Stimulated activated naive CD8-positive, alpha-beta T cell treated with anti-CD3 and anti-CD28 coated beads, Interleukin-15, amount 100 ng/mL, for 72 hours (primary cell): Measurements from ENCODE around the gene KCNH1.
A peak's percentile ranks its signal among the peaks of the same experiment; 100 is the strongest.

Source experiments
- ATAC-seq: fragments of 150-1000 bp; cut with Tn5 transposase; 2 replicates; pipeline ENCODE4 v1.10.0; 2021; ENCODE audit warnings: mild to moderate bottlenecking, moderate library complexity
- DNase-seq, 2 donors: peaks; one replicate each; pipeline ENCODE4 v3.0.0; 2021 to 2022
- H3K27ac Mint-ChIP-seq, 2 donors: one replicate each; pipeline ENCODE4 v1.8.0; 2022; ENCODE audit warnings: mild to moderate bottlenecking in 2 of 2, mixed read lengths in 2 of 2, moderate library complexity in 2 of 2
- H3K27me3 Mint-ChIP-seq: one replicate; pipeline ENCODE4 v1.8.0; 2022; ENCODE audit warnings: mixed read lengths
- H3K4me1 Mint-ChIP-seq: one replicate; pipeline ENCODE4 v1.8.0; 2022; ENCODE audit warnings: mild to moderate bottlenecking, mixed read lengths
- H3K4me3 Mint-ChIP-seq, 2 donors: one replicate each; pipeline ENCODE4 v1.8.0; 2022; ENCODE audit warnings: mild to moderate bottlenecking in 2 of 2, mixed read lengths in 2 of 2, moderate library complexity in 1 of 2
- H3K9me3 Mint-ChIP-seq, 2 donors: one replicate each; pipeline ENCODE4 v1.8.0; 2022; ENCODE audit warnings: mixed read lengths in 2 of 2

The KCNH1 gene

DNA sequence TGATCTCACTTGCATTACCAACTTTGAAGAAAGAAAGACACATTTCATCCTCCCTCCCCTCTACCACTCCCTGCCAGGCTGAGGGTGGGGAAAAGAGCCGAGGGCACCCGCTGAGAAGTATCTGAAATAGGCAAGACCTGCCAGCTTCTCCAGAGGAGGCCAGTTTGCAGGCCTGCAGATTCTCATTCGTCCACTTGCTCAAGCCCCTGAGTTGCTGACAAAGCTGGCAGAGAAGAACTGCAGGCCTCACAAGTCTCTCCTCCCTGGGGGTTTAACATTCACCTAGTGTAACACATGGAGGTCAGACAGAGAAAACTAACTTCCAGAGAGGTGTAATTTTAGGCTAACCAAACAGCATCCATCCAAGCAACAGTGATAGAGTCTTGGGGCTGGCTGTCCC lies 428.9 kb downstream of the KCNH1 start:
- no peak for DNase-seq
- Mint-ChIP-seq H3K27ac (peak overlapping the region in 1 of 2 donors; percentile 27), H3K4me3 (no peak overlapping the region), H3K9me3 (no peaks in the 10 kb centered on the region), H3K4me1 (no peaks in the 10 kb centered on the region), H3K27me3 (no peaks in the 10 kb centered on the region)
- ATAC-seq: no peak

DNA sequence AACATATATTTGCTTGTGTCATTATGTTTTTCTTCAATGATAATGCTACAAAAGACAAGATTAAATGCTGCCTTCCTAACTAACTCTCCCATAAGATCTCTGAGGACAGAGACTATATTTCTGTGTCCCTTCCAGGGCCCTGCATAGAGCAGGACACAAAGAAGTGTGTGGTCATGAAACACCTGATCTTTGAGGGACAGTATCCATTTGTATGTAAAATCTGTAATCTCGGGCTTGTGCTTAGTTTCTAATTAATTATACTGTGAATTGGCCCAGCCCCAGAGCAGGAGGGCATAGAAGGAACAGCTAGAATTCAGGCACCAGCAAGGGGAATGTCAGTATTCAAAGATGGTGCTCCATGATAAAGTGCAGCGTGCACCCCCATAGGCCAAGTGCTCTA lies 430.4 kb downstream of the KCNH1 start:
- DNase-seq (no peak), ATAC-seq (no peak)
- H3K27ac Mint-ChIP-seq: no peak overlapping the region
- no peaks in the 10 kb centered on the region for H3K9me3 Mint-ChIP-seq
- no peaks in the 10 kb centered on the region for H3K4me1 Mint-ChIP-seq
- H3K4me3 Mint-ChIP-seq: no peak overlapping the region
- no peaks in the 10 kb centered on the region for H3K27me3 Mint-ChIP-seq

DNA sequence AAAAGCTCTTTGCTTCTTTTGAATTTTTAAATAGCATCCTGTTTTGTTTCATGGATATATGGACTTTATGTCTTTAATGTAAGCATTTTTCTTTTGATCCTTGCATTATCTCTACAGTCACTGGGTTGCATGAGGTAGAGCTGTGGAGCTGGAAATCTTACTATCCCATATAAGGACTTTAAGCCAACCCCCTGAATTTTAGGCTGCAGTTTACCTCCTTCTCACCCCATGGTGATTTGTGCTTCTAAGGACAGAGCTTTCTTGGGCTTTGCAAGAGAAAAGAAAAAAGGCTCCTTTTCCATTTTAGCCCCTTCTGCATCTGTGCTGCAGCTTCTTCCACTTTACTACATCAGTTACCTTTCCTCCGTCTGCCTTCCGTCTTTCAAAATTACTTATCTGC lies 431.4 kb downstream of the KCNH1 start:
- Mint-ChIP-seq H3K9me3 (no peaks in the 10 kb centered on the region), H3K4me3 (no peak overlapping the region), H3K4me1 (peaks cover under 1% of the 10 kb centered on the region), H3K27ac (no peak overlapping the region), H3K27me3 (no peaks in the 10 kb centered on the region)
- ATAC-seq (no peak), DNase-seq (no peak)

DNA sequence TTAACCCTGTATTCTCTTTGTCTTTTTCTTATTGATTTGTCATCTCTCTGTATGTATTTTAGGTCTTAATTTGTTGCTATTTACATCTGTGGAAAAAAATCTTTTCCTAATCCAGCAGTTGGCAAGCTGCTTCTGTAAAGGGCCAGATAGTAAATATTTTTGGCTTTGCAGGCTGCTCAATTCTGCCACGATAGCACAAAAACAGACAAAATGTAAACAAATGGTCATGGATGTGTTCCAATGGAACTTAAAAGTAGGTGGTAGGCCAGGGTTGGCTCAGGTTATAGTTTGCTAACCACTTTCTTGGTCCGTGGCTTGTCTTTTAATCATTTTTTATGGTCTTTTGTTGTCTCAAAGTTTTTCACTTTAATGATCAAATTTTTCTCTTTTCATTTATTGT lies 433.4 kb downstream of the KCNH1 start:
- no peaks in the 10 kb centered on the region for H3K27me3 Mint-ChIP-seq
- no peak overlapping the region for H3K27ac Mint-ChIP-seq
- peaks cover 17% of the 10 kb centered on the region for H3K4me1 Mint-ChIP-seq
- ATAC-seq (no peak), DNase-seq (no peak)
- H3K9me3 Mint-ChIP-seq: no peaks in the 10 kb centered on the region
- no peak overlapping the region for H3K4me3 Mint-ChIP-seq

DNA sequence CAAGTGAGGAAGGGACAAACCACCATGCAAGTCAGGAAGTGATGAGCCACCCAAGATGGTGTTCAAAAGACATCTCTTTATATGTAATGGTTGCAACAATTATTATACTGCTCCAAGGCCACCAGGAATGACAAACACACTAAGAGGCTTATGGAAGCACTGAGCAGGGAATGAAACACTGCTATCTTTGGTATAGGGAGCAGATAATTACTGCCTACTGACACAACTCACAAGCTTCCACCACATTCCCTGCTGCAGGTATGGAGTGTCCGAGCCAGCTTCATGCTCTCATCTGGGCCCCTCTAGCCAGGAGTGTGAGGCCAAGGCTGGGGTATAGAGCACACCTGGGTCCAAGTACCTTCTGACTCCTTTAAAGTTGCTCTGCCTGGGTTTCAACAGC lies 433.9 kb downstream of the KCNH1 start:
- Mint-ChIP-seq H3K27ac (no peak overlapping the region), H3K4me1 (peaks cover 17% of the 10 kb centered on the region), H3K9me3 (no peaks in the 10 kb centered on the region), H3K4me3 (no peak overlapping the region), H3K27me3 (no peaks in the 10 kb centered on the region)
- no peak for ATAC-seq
- no peak for DNase-seq

DNA sequence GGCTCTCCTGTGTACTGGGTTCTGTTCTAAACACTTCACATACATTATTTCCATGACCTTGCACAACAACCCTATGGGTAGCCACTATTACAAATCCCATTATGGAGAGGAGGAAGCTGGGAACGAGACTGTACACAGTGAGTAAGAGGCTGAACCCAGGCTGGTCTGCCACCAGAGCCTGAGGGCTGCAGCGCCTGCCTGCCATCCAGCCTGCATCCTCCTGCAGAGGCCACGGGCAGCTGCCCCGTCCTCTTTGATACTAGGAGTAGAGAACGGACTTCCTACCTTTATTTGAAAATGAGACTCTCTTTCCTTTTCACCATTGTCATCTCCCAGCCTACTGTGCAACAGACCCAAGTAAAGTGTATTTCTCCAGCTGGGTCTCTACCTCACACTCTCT lies 435.3 kb downstream of the KCNH1 start:
- DNase-seq (no peak), ATAC-seq (no peak)
- H3K4me3 Mint-ChIP-seq: no peak overlapping the region
- no peaks in the 10 kb centered on the region for H3K9me3 Mint-ChIP-seq
- H3K4me1 Mint-ChIP-seq: peaks cover 17% of the 10 kb centered on the region
- H3K27ac Mint-ChIP-seq: no peak overlapping the region
- H3K27me3 Mint-ChIP-seq: no peaks in the 10 kb centered on the region

DNA sequence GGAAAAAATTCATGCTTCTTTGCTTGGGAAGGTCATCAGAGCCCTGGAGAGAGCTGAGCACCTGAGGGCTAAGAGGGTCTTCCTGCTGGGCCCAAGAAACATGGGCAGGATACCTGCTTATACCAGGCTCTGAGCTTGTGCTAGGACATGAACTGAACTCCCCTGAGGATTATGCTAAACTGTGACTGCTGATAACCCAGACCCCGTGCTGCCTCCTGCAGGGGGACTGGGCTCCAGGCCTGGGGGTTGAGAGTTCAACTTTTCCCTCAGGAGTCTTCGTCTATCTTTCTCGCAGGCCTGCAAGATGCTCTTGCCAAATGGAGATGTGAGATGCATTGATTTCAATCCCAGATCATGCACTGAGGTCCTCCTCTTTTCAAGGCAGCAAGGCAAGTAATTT lies 436.8 kb downstream of the KCNH1 start:
- DNase-seq (no peak), ATAC-seq (peak; percentile 3)
- H3K27ac Mint-ChIP-seq: no peak overlapping the region
- no peaks in the 10 kb centered on the region for H3K27me3 Mint-ChIP-seq
- H3K4me3 Mint-ChIP-seq: no peak overlapping the region
- H3K9me3 Mint-ChIP-seq: no peaks in the 10 kb centered on the region
- peaks cover 31% of the 10 kb centered on the region for H3K4me1 Mint-ChIP-seq

DNA sequence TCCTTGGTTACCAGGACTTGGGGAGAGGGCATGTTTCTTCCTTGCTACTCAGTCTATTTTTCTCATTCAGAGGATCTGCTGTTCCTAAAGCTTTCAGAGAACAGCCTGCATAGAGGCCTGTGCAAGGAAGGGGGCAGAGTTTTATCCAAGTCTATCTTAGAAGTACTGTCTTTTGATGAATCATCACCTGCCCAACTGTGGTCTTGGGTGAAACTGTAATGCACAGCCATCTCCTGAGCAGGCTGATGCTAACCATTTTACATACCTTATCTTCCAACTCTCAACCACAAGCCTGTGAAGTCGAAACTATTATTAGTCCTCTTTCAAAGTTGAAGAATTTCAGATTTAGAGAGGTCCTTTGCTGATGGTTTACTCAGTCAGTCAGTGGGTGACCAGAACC lies 437.2 kb downstream of the KCNH1 start:
- Mint-ChIP-seq H3K4me1 (peaks cover 33% of the 10 kb centered on the region), H3K4me3 (no peak overlapping the region)
- ATAC-seq: peak; percentile 94

DNA sequence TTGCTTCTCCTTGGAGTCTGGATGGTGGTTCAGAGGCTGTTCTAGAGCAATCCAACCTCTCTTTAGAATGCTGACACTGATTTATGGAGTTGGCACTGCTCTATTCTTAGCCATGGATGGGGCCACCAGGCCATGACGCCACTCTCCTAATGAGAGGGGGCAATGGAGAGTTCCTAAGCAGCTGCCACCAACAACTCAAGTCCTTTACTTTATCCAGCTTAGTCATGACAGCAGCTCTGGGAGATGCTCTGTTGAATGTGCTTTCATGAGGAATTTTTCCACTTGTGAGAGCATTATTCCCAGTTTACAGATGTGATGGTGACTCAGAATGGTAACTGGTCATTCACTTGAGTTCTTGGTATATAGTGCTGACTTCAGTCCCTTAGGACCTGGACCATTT lies 438.9 kb downstream of the KCNH1 start:
- no peak overlapping the region for H3K4me3 Mint-ChIP-seq
- H3K27me3 Mint-ChIP-seq: no peaks in the 10 kb centered on the region
- ATAC-seq (no peak), DNase-seq (no peak)
- no peak overlapping the region for H3K27ac Mint-ChIP-seq
- no peaks in the 10 kb centered on the region for H3K9me3 Mint-ChIP-seq
- H3K4me1 Mint-ChIP-seq: peaks cover 33% of the 10 kb centered on the region

More for the DNA sequence above, 437.2 kb downstream of the KCNH1 start:
- Mint-ChIP-seq H3K27me3 (no peaks in the 10 kb centered on the region), H3K9me3 (no peaks in the 10 kb centered on the region), H3K27ac (no peak overlapping the region)
- peak; percentile 35 to 58 for DNase-seq

DNA sequence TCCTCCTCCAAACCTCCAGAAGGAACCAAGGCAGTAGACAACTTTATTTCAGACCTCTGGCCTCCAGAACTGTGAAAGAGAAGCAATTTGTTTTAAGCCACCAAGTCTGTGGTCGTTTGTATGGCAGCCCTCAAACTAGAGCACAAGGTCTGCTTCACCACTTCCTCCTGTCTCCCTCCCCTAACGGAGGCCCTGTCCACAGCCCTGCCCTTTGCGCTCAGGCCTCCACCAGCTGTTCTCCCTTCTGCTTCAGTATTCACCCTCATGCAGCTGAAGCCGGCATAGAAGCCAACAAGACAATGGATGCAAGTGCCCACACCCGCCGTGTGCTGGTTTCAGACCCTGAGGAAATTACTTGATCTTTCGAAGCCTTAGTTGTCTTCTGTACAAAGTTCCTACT lies 441.2 kb downstream of the KCNH1 start:
- peaks cover 46% of the 10 kb centered on the region for H3K4me1 Mint-ChIP-seq
- H3K27ac Mint-ChIP-seq: peak overlapping the region in 1 of 2 donors; percentile 30
- DNase-seq (no peak), ATAC-seq (no peak)
- H3K4me3 Mint-ChIP-seq: no peak overlapping the region
- H3K9me3 Mint-ChIP-seq: no peaks in the 10 kb centered on the region
- no peaks in the 10 kb centered on the region for H3K27me3 Mint-ChIP-seq

DNA sequence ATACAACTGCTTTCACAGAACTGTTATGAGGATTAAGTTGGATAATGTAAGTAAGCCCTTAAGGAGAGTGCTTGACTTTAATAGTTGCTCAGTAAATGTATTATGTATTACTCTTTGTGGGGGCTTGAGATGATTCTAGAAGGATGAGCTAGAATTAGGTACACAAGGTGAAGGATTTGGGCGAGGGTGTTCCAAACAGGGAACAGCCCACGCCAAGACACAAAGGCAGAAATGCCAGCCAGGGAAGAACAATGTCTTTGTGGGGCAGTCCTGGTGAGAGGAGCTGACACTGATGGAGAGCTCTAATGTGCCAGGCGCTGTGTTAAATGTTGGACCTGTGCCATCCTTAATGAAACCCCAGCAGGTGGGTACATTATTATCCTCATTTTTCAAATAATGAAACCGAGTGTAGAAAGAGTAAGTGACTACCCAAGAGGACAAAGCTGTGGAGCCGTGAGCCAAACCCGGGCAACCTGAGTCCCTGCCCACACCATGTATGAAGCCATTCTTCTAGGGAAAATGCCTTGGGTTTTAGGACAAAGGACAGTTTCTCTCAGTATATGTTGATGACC lies 442.8 kb downstream of the KCNH1 start:
- Mint-ChIP-seq H3K4me3 (no peak overlapping the region), H3K27ac (peak overlapping the region in 1 of 2 donors; percentile 35), H3K9me3 (no peaks in the 10 kb centered on the region), H3K27me3 (no peaks in the 10 kb centered on the region), H3K4me1 (peaks cover 34% of the 10 kb centered on the region)
- ATAC-seq (no peak), DNase-seq (no peak)

DNA sequence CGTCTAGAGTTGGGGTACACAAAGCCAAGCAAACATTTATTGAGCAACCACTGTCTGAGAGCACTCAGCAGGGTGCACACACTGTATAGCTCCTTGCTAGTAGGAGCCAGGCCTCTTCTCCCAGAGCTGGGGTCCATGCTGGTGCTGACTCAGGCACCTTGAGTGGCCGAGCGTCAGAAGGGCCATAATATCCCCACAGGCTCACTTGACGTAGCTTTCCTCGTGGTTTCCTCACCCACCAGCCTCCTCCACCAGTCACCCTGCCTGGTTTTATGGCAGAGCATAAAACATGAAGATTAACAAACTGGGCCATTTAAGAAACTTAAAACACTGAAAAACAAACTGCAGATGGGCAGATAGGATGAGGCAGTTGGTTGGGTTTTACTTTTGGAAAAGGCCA lies 443.7 kb downstream of the KCNH1 start:
- no peak for DNase-seq
- H3K4me3 Mint-ChIP-seq: no peak overlapping the region
- peak overlapping the region; percentile 20 to 60 for H3K27ac Mint-ChIP-seq
- no peaks in the 10 kb centered on the region for H3K9me3 Mint-ChIP-seq
- H3K27me3 Mint-ChIP-seq: no peaks in the 10 kb centered on the region
- no peak for ATAC-seq
- H3K4me1 Mint-ChIP-seq: peaks cover 39% of the 10 kb centered on the region

DNA sequence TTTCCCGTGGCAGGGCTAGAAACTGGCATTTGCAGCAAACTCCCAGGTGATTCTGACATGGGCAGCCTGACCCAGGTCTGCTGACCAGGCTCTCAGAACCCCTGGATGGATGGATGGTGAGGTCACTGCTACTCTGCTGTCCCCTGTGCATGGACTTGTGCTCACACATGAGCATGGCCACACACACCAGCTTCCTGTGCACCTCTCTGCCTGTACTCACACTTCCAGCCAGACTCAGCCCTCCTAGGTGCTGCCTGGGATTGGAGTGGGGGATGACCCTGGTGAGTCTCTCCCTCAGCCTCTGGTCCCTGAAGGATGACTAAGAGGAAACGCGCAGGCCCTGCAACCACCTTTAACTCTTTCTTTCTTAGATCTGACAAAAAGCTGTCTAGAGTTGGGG lies 444.1 kb downstream of the KCNH1 start:
- Mint-ChIP-seq H3K9me3 (no peaks in the 10 kb centered on the region), H3K27me3 (no peaks in the 10 kb centered on the region), H3K4me3 (no peak overlapping the region), H3K4me1 (peaks cover 43% of the 10 kb centered on the region), H3K27ac (peak overlapping the region in 1 of 2 donors; percentile 32)
- no peak for ATAC-seq
- DNase-seq: no peak

DNA sequence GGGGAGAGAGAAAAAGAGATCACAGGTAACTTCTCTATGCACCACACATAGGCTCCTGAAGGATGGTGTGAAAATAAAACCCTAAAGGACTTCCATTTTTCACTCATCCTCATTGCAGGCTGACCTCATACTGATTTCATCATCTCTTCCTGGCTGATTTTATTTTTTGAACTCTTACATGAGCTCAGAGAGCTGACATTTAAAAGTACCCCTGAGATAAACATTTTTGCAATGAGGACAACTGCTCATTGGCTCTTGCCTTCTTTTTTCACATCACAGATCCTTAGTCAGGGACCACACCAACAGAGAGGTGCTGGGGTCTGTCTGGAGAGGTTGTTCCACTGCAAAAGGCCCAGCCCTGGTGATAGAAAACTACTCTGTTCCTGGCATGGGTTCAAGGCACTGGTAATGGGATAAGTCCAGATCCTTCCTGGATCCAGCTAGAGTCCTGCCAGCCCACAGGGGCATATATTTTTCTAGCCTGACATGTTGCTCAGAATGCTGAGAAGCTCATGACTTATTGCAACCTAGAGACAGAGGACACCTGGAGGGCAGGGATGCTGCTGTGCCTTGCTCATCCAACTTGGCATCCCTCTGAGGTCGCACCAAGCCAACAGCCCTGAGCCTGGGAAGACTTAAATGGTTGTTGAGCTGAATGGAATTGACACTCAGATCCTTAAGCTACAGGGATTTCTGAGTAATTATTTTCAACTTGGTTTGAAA lies 445.3 kb downstream of the KCNH1 start:
- ATAC-seq (peak; percentile 66), DNase-seq (no peak)
- H3K4me3 Mint-ChIP-seq: peak overlapping the region in 1 of 2 donors; percentile 2
- peaks cover 52% of the 10 kb centered on the region for H3K4me1 Mint-ChIP-seq
- H3K27ac Mint-ChIP-seq: peak overlapping the region; percentile 72 to 85
- no peaks in the 10 kb centered on the region for H3K27me3 Mint-ChIP-seq
- no peaks in the 10 kb centered on the region for H3K9me3 Mint-ChIP-seq

DNA sequence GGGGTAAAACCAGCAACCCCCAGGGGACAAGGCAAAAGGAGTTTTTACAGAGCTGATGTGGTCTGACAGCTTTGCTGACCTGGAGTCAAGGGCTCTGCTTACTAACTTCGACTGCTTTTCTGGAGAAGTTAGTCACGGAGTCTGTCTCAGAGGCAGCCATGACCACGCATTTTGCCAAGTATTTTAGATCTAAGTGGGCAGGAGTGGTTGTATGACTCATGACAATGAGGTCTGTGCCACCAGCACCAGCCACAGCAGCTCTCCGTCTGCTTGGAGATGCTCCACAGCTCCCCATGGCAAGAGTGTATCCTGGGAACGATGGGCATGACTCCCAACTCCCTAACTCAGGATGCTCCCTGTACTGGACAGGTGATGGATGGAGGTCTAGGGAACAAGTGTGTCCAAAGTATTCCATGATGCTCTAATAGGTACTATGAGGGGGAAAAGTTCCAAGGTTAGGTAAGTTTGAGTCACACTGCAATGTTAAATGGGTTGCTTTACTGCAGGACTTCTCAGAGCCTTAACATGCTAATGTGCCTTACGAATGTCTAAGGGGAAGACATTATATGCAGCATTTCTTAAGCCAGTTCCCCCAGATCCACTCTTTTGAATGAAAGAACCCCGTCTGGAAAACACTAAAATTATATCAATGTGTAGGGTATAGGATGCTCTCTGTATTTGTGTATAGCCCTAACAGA lies 446.2 kb downstream of the KCNH1 start:
- peaks cover 44% of the 10 kb centered on the region for H3K4me1 Mint-ChIP-seq
- DNase-seq (no peak), ATAC-seq (no peak)
- no peak overlapping the region for H3K4me3 Mint-ChIP-seq
- no peaks in the 10 kb centered on the region for H3K9me3 Mint-ChIP-seq
- peak overlapping the region in 1 of 2 donors; percentile 6 for H3K27ac Mint-ChIP-seq
- H3K27me3 Mint-ChIP-seq: no peaks in the 10 kb centered on the region

DNA sequence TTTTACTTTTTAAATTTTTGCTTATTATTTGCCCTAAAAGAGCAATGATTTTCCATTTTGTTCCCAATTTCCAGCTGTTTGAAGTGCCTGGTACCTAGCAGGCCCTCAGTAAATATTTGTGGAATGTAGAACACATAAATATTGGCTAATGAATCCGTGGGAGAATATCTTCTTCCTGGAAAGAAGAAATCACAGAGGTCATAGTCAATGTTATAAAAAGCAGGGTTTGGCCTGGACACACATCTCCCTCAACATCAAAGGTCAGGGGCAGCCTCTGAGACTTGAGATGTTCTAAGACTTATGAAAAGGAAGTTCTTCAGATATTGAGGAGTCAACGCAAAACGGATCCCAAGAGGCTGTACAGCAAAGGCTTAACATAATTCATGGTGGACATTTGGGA lies 447.1 kb downstream of the KCNH1 start:
- Mint-ChIP-seq H3K4me1 (peaks cover 36% of the 10 kb centered on the region), H3K27me3 (no peaks in the 10 kb centered on the region), H3K27ac (no peak overlapping the region), H3K4me3 (no peak overlapping the region), H3K9me3 (no peaks in the 10 kb centered on the region)
- ATAC-seq (no peak), DNase-seq (no peak)
